Stimulated activated CD4-positive, alpha-beta T cell treated with anti-CD3 and anti-CD28 coated beads, Interleukin-15, amount 100 ng/mL, for 1 hour (primary cell): Measurements from ENCODE around the gene NHERF2.
A peak's percentile ranks its signal among the peaks of the same experiment; 100 is the strongest.

Experiments used
- DNase-seq, 2 donors: peaks; one replicate each; pipeline ENCODE4 v3.0.0-alpha.2; 2020; ENCODE audit warnings: low read depth in 1 of 2, low spot score in 1 of 2

The NHERF2 gene

GRCh38 chr16:1990351-1991134 lies 36.2 kb upstream of the NHERF2 start:
- no peak for DNase-seq

GRCh38 chr16:1991135-1991551 lies 35.6 kb upstream of the NHERF2 start:
- DNase-seq, result peak in 1 of 2 donors; percentile 26

- no peak for DNase-seq
These were observed 35.1 kb upstream of the NHERF2 start for GRCh38 chr16:1991588-1991947.

- DNase-seq, result peak; percentile 97 to 99
These were observed 34.6 kb upstream of the NHERF2 start for GRCh38 chr16:1991948-1992703.

- no peak for DNase-seq
These were observed 33.9 kb upstream of the NHERF2 start for GRCh38 chr16:1992704-1993317.

GRCh38 chr16:1993731-1994131 lies 33.0 kb upstream of the NHERF2 start:
- no peak for DNase-seq

- DNase-seq, result no peak
These were observed 29.0 kb upstream of the NHERF2 start for GRCh38 chr16:1997494-1998359.

GRCh38 chr16:1998360-1998835 lies 28.3 kb upstream of the NHERF2 start:
- no peak for DNase-seq

GRCh38 chr16:1998852-1999801 lies 27.6 kb upstream of the NHERF2 start:
- no peak for DNase-seq

GRCh38 chr16:1999866-2000514 lies 26.7 kb upstream of the NHERF2 start:
- DNase-seq, result no peak

- DNase-seq, result no peak
These were observed 25.7 kb upstream of the NHERF2 start for GRCh38 chr16:2001035-2001434.

- no peak for DNase-seq
These were observed 25.0 kb upstream of the NHERF2 start for GRCh38 chr16:2001456-2002355.

GRCh38 chr16:2002406-2003230 lies 24.1 kb upstream of the NHERF2 start:
- DNase-seq, result no peak

- DNase-seq, result no peak
These were observed 23.4 kb upstream of the NHERF2 start for GRCh38 chr16:2003231-2003826.

GRCh38 chr16:2003827-2004641 lies 22.7 kb upstream of the NHERF2 start:
- peak; percentile 72 to 81 for DNase-seq
